PC-9 (cell line): Measurements from ENCODE around the gene KLRB1.
"Not testable (repeated sequence)": the region's sequence is repeated elsewhere in the genome, so short reads cannot be mapped to it uniquely, and the experiment has no call there.

Experiments
- EZH2 ChIP-seq: fragments of 200-600 bp; sonication (generic); IDR thresholded peaks from 2 replicates; pipeline ENCODE4 v1.8.0; 2017; ENCODE audit warnings: antibody characterized with exemption, low read depth
- TF ChIP-seq, protein P1 (sequence below): fragments of 200-600 bp; sonication (generic); conservative IDR thresholded peaks from 2 replicates; pipeline ENCODE4 v1.6.1; 2017; ENCODE audit warnings: mixed run types, antibody characterized with exemption, mild to moderate bottlenecking, moderate library complexity

DNA sequence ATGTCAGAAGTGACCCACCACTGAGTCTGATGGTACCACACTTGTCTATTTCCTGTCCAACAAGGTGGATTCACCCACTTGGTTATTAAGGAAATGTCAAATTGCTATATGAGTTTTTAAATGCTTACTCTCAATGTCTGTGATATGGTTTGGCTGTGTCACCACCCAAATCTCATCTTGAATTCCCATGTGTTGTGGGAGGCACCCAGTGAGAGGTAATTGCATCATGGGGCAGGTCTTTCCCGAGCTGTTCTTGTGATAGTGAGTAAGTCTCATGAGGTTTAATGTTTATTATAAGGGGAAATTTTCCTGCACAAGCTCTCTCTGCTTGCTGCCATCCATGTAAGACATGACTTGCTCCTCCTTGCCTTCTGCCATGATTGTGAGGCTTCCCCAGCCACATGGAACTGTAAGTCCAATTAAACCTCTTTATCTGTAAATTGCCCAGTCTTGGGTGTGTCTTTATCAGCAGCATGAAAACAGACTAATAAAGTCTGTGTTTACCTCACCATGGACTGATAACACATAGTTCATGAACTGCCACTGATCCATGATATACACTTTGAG is 37.4 kb upstream of the KLRB1 start:
- not testable (repeated sequence) for TF ChIP-seq EZH2
- TF ChIP-seq, protein P1, sequence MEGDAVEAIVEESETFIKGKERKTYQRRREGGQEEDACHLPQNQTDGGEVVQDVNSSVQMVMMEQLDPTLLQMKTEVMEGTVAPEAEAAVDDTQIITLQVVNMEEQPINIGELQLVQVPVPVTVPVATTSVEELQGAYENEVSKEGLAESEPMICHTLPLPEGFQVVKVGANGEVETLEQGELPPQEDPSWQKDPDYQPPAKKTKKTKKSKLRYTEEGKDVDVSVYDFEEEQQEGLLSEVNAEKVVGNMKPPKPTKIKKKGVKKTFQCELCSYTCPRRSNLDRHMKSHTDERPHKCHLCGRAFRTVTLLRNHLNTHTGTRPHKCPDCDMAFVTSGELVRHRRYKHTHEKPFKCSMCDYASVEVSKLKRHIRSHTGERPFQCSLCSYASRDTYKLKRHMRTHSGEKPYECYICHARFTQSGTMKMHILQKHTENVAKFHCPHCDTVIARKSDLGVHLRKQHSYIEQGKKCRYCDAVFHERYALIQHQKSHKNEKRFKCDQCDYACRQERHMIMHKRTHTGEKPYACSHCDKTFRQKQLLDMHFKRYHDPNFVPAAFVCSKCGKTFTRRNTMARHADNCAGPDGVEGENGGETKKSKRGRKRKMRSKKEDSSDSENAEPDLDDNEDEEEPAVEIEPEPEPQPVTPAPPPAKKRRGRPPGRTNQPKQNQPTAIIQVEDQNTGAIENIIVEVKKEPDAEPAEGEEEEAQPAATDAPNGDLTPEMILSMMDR = not testable (repeated sequence)
